Midbrain (tissue), 1 donor: ENCODE data around the gene KLHL25.

Experiments used
- DNase-seq: peaks from one replicate; lab custom pipeline; 2025; lab: John Stamatoyannopoulos, UW

Gene KLHL25

DNA sequence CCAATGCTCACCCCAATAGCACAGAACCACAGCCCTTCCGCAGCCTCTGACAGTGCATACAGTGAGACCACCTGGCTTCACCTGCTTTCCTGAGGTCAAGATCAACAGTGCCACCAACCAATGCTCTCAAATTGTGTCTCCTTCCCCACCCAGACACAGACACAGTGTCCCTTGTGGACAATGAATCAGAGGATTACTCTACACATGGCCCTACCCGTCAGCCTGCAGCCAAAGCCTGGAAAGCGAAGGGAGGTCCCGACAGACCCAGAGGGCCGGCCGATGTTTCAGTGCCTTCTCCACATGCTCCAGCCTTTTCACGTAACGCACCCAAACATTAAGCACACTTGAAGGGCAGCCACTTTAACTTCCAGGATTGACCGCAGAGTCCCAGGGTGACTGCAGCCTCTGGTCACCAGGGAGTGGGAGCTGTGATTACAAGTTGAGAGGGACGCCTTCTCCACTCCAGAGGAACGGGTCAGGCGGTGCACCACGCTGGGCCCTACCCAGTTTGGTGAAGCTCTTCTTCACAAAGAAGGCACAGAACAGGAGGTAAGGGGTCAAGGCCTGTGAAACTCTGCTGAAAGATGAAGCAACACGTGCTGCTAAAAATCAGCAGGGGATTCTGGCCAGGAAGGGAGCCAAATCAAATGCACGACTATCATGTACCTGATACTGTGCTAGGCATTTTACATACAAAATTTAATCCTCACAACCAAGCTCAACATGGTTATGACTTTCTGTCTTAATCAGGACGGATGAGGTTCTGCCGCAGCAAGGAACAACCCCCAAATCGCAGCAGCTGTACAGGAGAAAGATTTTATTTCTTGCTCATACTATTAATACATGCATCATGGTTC is 17.2 kb downstream of the KLHL25 start:
- DNase-seq, result no peak

DNA sequence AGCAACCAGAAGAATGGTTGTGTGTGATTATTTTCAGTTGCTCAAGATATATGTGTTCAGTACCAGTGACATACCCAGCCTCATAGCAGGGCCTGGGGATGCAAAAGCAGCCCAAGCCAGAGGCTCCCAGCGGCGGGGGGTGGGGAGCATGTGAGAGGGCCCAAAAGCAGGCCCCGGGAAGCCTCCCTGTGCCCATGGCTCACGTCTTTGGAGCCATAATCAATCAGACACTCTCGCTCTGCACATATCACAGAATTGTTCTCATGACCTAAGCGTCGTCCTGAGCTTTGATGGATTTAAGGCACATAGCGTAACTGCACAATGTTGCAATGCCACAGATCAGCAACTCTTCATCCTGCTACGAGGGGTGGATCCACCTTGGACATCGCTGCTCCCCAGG is 20.8 kb downstream of the KLHL25 start:
- no peak for DNase-seq

DNA sequence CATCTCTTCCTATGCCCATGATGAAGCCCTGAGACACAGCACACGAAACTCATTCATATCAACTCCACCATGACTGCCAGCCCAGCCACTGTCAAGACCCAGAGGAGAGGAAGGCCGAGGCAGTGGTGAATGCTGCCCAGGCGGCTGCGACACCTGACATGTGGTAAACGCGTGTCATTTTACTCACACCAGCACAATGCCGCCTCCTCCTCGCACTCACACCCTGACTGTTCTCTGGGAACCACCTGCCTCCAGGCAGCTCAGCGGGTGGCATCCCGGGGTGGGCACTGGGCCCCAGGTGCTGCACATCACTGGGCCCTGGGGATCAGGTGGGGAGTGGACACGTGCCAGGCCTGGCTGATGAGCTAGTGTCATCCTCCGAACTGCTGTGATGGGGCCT is 21.5 kb downstream of the KLHL25 start:
- DNase-seq, result no peak

DNA sequence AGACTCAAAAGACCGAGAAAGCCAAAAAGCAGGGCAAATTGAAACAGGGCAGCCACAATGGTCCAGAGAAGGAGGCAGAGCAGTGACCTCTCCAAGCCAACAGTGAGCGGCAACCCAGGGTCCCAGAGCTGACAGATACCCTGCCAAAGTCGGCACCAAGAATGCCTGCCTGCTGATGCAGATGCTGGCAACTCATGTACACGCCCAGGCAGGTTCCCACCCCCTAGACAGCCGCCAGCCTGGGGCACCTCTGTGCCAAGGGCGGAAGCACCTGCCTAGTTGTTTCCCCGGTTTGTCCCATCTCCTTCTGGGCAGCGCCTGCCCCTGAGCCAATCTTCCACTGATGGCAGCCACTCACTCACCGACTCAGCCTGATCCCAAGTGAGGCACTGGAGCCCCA is 22.1 kb downstream of the KLHL25 start:
- DNase-seq, result no peak

DNA sequence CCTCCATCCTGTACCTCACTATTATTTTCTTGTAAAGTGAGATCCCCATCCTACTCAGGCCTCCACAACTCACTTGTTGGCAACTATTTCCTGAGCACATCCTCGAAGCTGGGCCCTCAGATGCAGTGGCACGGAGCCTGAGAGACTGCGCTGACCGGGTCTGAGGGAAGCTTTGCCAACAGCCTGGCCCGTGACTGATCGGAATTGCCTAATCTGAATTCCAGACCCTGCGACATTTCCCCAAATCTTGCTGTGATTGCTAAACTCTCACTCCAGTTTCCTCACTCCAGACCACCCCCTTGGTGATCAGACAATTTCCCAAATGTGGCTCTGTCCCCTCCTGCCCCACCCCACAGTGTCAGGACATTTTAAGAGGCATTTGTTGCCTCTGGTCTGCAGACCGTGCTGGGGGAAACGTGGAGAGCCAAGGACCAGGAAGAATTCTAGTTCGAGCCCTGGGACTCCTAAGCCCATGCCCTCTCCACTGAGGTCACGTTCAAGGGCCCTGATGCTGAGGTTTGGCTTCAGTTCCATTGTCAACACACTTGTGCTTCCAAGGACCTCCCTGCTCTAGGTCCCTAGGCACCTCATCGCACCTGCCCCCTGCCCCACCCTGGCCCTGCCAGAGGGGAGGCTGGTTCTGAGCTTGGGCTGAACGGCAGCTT is 22.8 kb downstream of the KLHL25 start:
- no peak for DNase-seq

DNA sequence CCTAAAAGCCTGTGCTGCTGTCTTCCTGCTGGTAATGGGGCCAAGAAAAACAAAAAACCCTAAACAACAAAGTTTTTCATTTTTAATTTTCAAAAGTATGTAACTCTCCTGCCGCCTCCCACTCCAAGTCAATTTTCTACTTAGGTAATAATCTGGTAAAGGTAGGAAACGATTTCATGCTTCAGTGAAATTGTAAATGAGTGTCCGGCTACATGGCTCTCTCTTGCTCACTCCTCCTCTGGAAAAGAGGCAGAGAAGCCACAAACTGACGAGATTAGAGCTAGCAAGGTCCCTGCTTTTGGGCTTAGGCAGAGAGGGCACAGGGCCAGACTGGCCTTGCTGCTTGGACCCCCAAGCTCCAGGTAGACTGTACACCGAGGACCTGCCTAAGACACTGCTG is 23.5 kb downstream of the KLHL25 start:
- no peak for DNase-seq

DNA sequence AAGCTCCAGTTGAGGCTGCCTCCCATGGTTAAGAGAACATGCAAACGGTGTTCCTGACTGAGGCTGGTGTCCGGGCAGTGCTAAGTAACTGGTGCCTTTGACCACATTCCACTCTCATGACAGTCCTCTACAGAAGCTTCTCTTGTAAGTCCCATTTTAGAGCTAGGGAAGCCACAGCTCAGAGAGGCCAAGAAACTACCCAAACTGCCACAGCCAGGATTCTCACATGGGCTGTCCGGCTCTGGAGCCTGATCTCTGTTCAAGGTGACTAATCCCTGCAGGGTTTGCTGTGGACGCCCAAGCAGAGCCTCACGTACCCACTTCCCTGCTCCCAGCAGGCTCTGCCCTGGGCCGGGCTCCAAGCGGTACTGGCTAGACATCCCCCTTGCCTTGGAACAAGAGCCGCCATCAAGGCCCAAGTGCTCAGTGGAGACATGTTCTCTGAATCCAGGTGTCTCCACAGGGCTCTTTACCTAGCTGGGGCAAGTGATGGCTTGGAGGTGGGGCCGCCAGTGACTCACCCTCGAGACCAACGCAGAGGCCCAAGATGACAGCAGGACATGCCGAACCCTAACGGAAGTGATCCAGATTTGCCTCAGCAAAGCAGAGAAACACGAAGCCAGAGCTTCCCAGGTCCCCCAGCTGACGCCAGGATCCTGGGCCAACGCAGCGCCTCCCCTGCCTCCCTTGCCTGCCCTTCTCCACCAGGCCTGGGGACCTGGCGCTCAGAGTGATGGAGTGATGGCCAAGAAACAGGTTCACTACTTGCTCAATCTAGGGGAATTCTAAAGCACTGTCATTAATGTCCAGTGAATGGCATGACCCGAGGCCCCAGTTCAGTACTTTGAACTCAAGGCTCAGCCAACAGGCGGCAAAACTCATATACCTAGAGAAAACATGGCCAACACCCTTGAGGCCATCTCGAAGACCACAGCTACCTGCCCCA is 24.4 kb downstream of the KLHL25 start:
- no peak for DNase-seq

DNA sequence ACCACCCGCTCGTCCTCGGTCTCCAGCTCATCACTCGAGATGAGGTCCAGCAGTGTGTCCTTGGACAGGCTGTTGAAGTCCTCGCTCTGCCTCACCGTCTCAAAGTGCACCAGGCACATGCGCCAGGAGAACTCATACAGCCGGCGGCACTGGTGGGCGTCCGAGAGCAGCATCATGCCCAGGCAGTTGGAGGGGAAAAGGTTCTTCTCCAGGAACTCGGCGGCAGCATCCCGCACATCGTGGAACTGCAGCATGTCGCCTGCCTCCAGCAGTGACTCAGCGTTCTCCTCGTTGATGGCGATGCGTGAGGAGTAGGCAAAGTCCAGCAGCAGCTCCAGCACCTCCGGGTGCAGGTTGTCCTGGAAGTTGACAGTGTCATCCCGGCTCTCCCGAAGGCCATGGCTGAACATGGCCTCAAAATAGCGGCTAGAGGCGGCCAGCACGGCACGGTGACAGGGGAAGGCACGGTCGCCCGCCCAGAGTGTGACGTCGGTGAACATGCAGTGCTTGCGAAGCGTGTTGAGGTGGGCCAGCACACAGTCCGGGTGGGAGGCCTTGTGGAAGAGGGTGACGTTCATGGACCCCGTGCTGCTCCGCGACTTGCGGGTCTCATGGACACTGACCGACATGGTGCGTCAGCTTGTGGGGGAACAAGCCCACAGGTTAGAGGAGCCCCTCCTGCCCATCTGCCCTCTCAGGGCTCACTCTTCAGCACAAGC is 25.4 kb downstream of the KLHL25 start:
- no peak for DNase-seq

DNA sequence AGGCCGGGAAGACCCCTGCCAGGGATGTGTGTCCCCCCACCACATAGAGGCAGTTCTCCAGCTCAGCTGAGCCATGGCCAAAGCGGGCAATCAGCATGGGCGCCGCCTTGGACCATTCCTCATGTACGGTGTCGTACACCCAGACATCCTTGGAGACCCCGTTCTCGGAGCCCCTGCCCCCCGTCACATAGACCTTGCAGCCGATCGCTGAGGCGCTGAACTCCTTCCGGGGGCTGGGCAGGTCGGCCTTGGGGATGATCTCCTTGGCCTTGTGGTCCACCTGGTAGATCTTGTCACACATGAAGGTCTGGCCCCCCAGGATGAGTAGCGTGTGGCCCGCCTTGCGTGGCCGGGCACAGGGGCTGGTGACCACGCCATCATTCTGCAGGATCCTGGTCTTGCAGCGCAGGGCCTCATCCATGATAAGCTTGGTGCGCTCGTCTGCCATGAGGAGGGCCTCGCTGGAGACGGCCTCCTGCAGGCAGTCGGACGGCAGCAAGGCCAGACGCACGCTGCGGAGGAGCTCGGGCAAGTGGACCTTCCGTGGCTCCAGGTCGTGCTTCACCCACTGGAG is 26.0 kb downstream of the KLHL25 start:
- DNase-seq, result no peak

DNA sequence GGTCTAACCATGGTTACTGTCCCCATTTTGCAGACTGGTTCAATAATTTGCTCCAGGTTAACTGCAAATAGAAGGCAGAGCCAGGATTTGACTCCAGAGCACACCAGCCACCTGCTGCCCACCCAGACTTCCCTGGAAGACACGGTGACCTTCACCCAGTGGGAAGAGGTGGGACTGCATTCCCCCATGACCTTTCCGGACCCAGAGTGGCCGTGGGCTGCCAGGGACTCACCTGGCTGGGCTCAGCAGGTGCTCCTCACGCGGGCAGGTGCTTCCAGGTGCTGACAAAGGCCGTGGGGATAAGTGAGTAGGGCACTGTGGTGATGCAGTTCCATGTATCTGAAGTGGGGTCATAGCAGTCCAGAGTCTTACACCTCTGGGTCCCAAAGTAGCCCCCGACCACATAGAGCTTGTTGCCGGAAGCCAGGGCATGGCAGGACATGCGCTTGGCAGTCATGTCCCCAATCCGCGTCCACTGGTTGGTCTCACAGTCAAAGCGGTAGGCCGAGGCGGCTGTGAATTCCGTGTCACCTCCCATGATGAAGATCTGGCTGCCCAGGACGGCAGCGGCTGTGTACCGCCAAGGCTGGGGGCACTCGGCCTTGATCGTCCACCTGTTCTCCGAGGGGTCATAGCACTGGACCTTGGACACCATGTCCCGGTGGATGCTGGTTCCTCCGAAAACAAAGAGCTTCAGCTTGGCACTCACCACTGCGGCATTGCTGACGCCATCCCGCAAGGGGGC is 26.8 kb downstream of the KLHL25 start:
- DNase-seq, result no peak

DNA sequence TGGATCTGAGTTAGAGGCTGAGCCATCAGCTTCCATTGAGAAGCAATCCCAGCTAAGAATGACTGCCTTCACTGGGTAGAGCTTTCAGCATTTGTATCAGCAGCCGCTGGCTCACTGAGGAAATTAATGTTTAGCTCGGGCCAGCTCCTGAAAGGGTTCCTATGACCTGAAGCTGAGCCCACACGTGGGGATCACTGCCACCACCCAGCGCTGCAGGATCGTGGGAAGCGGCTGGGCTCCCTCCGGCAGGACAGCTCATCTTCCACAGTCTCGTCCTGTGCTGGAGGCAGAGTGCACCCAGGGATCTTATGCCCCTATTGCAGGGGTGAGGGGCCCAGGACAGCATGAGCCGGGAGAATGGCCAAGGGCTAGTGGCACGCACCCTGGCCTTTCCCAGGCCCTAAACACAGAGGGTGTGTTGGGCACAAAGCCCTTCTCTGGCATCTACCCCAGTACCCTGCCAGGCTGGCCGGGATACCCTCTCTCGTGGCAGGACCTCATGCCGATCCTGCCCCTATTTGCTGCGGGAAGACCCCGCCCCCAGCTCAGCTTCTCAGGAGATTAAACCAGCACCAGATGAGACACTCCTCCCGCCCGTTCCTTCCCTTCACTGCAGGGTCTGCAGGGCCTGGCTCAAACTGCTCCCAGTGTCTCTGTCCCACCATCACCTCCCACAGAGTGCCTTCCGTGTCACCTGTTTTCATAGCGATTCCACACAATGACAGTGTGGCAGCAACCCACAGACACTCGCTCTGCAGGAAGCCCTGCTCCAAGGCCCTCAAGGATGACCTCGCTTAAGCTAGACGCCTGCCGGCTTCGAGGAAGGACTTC is 28.5 kb downstream of the KLHL25 start:
- peak; percentile 46 for DNase-seq

DNA sequence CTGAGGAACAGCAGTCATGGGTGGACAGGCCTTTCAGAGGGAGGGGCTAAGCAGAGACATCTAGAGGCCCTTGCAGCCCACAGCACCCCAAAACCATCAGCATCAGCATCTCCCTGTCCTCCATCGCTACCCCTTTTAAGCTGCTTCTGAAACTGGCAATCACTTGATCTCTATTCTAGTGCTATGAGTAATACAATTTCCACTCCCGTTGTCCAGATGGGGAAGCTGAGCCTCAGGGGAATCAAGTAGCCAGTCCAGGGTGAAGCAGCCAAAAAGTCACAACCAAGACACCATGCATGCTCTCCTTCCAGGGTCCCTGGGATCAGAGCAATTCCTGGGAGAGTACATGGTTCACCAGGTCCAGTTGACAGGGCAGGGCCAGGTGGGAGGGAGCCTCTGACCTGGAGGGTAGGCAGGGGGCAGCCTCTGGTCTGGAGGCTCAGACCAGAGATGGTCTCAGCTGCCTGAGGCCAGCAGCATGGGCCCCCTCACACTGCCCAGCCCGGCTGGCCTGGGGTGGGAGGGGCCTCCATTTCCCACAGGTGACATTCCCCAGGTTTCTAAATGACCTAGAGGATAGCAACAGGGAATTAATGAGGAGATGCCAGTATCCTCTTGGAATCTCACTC is 30.0 kb downstream of the KLHL25 start:
- DNase-seq, result no peak

DNA sequence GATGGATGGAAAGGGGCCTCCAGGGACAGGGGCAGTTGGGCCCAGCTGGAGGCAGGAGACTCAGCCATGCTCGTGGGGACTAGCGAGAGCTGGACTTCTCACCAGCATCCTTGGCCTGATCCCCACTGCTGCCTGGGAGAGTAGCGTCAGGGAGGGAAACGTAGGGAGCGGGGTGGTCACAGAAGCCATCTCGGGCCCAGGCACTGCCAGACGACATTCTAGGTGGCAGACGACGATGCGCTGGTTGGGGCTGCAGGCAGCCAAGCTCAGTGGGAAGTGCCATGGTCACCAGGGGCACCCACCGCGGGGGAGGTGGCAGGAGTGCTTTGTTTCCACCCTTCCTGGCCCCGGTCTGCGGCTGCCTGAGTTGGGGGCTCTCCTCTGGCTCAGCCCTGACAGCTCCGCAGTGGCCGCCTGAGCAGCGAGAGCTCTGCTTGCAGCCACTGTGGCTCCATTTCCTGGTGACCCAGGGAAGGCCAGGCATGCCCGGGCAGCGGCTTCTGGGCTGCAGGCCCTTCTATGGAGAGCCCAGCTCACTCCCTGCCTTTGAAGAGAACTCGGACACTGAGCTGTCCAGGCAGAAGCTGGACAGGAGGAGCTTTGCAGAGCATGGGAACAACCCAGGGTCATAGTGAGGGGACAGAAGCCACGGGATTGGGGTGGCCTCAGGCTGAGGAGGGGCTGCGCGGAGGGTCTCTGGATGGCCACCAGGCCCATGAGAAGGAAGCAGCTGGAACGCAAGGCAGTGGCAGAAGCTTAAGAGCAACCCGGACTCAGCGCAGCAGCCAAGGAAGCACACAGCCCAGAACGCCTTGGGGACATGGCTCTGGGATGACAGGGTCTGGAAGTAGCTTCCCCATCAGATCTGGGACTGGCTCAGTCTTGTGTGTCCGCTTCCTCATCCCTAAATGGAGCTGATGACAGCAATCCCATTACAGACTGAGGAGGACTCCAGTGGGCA is 30.8 kb downstream of the KLHL25 start:
- no peak for DNase-seq

DNA sequence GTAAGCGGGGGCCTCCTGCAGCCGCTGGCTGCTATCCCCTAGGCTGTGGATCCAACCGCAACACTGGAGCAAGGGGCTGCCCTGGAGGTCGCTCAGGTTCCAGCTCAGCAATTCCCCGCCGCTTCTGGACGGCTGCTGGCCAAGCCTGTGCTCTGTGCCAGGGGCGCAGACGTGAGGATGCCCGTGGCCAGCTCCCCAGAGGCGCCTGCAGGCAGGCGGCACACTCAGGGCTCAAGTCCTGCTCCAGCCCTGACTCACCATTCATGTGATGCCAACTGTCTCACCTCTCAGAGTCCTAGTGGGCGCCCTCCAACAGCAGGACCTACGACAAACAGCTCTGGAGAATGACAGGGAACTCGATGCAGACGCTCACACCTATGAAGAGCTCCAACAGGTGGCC is 31.6 kb downstream of the KLHL25 start:
- DNase-seq, result peak; percentile 48

DNA sequence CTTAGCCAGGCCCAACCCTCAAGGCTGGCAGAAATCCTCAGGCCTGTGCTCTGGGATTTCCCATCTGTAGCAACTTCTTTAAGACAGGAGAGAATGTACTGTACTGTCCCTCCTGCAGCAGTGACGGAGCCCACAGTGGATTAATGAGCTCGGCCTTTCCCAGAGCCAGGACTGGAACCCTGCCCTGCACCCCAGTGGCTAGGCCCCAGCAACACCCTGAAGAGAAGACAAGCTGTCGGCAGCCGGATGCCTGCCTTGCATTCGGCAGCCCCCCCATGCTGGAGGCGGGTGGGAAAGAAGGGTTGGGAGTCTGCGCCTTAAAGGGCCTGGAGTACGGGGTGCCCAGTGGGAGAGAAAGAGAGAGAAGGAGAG is 32.0 kb downstream of the KLHL25 start:
- DNase-seq, result no peak

DNA sequence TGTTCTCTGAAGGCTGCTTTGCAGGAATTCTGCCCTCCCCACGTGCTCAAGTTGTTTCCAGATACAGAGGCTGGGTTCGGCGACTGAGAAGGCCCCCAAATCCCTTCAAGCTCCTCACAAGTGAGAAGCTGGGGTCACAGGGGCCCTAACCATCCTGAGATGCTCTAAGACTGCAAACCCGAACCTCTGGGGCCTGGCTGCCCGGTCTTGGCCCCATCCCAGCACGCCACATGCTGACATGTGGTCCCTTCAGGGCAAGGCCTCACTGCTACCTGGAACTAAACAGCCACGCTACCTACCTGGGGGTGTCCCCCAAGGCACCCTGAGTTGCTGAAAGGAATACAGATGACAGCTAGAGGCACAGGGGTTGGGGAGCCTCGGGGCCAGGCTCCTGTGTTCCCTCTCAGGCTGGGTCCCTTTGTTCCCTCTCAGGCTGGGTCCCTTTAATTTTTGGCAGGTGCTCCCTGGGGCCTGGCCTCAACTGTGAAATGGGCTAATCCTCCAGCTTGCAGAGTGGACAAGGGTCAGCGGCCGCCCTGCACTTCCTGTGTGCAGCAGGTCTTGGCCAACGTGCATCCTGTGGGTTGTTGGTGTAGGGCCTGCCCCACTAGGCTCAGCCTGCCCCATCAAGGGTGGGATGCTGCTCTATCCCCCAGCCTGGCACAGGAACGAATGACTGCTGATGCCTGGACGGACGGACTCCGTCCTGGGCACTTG is 32.5 kb downstream of the KLHL25 start:
- DNase-seq, result no peak

DNA sequence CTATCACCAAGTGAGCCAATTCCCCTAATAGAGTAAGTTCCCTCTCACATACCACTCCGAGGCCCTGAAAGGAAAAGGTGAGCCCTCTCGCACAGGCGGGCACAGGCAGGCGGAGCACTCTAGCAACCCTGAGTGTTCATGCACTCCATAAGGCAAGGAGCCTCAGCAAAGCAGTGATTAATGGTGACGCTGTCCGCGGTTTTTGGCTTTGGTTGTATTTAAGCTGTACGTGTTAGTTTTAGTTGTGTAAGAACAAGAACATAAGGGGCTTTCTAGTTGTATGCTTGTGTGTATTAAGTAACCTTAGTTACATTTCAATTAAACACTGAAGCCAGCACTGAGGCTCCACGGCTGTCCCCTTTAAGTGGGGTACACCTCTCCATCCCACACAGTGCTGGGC is 33.1 kb downstream of the KLHL25 start:
- no peak for DNase-seq
